IPS-11a (cell line): Measurements from ENCODE around the gene RBM6.

Experiments used
- H3K4me3 ChIP-seq: one replicate; pipeline ENCODE4 v1.5.1; 2013; ENCODE audit warnings: low read depth, low read length, control low read depth

Gene RBM6

GRCh38 chr3:50124052-50124799 lies 184.3 kb downstream of the RBM6 start:
- no peak overlapping the region for H3K4me3 ChIP-seq

- no peak overlapping the region for H3K4me3 ChIP-seq
Measured at GRCh38 chr3:50124800-50125178, 184.8 kb downstream of the RBM6 start.

GRCh38 chr3:50125541-50126286 lies 185.8 kb downstream of the RBM6 start:
- H3K4me3 ChIP-seq = no peak overlapping the region

GRCh38 chr3:50126287-50127211 lies 186.6 kb downstream of the RBM6 start:
- H3K4me3 ChIP-seq = no peak overlapping the region
